ENCODE data around the gene EPS15. TPM values are rescaled to one million over a fixed set of nuclear protein-coding genes. Genes with fewer than 3 reads are reported as not detected.

The EPS15 gene
- total and polyA plus RNA-seq, 2 of the 8 experiments (the other 6 are each of a cell fraction or from before 2014, with no cell fraction given) = 15.9 to 57.2 TPM

- POLR2A ChIA-PET (ENCODE audit: partially characterized antibody) = no interaction called here
- H3K79me1 ChIP-seq (ENCODE audit: low read depth, low read length) = no peaks in the 10 kb centered on the region
- CTCF ChIA-PET (ENCODE audit: partially characterized antibody) = interaction anchor here (0.9 to 1.3 kb wide), 2 partner anchors 9 to 13 kb away, joined by 3 to 4 read pairs; no protein-coding TSS in a partner anchor
- no peak overlapping the region for H2AFZ ChIP-seq (ENCODE audit: low read length)
- H2BK15ac ChIP-seq (ENCODE audit: low read length) = no peak overlapping the region
- H3K27ac ChIP-seq (ENCODE audit: low read depth, low read length) = no peak overlapping the region
- no peaks in the 10 kb centered on the region for H3K36me3 ChIP-seq (ENCODE audit: control insufficient read depth in 2 of 4, insufficient read depth in 4 of 4, low read length in 3 of 4)
- TF ChIP-seq CREB1 (IDR thresholded peaks at IDR 0.05) = no peak
- TF ChIP-seq, protein P1, sequence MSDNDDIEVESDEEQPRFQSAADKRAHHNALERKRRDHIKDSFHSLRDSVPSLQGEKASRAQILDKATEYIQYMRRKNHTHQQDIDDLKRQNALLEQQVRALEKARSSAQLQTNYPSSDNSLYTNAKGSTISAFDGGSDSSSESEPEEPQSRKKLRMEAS (IDR thresholded peaks at IDR 0.05) = no peak
- TF ChIP-seq POU5F1 (IDR thresholded peaks at IDR 0.05; ENCODE audit: low read depth, low read length) = no peak
- no peak for TF ChIP-seq HDAC6 (IDR thresholded peaks at IDR 0.05; ENCODE audit: low read depth, low read length)
- TF ChIP-seq PHF8 (conservative IDR thresholded peaks at IDR 0.05; ENCODE audit: low read depth, low read length) = no peak
- TF ChIP-seq CEBPB (IDR thresholded peaks at IDR 0.05; ENCODE audit: low read depth, low read length) = no peak
- H3K9ac ChIP-seq (replicated peaks in 1 of 4; ENCODE audit: extremely low read depth in 1 of 4, low read depth in 3 of 4, low read length in 3 of 4) = no peak overlapping the region
- no peak overlapping the region for H2BK5ac ChIP-seq (ENCODE audit: low read depth, low read length)
- H3K56ac ChIP-seq (replicated peaks; ENCODE audit: insufficient read length, low read depth, low read length) = no peak overlapping the region
- H3K27me3 ChIP-seq (replicated peaks in 1 of 4; ENCODE audit: control insufficient read depth in 3 of 4, extremely low read depth in 1 of 4, insufficient read depth in 3 of 4, low read length in 3 of 4) = no peaks in the 10 kb centered on the region
- 84% methylated on average over 8 of the region's 8 CpGs; no CpG with 5 or more reads in 1 of the 2 experiments for WGBS, 2 experiments (ENCODE audit: extremely low coverage in 1 of 2, insufficient coverage in 1 of 2, insufficient read length in 1 of 2, insufficient replicate concordance in 2 of 2, low coverage in 1 of 2, low lambda C conversion rate in 2 of 2, missing lambda C conversion rate in 1 of 2)
- H3K4me3 ChIP-seq (ENCODE audit: extremely low read depth in 1 of 4, insufficient read depth in 2 of 4, low read depth in 3 of 4, low read length in 4 of 4) = no peak overlapping the region
- H3K23ac ChIP-seq (ENCODE audit: insufficient read length) = no peak overlapping the region
- no peak overlapping the region for H4K8ac ChIP-seq (ENCODE audit: extremely low read depth, insufficient read depth, low read length)
- H4K20me1 ChIP-seq (replicated peaks in 1 of 2; ENCODE audit: control insufficient read depth in 1 of 2, insufficient read depth in 2 of 2, low read length in 2 of 2) = no peaks in the 10 kb centered on the region
- H3K79me2 ChIP-seq (ENCODE audit: control insufficient read depth in 1 of 2, insufficient read depth in 2 of 2, low read length in 2 of 2) = no peaks in the 10 kb centered on the region; a peak in 1 of 4 replicates
- H4K91ac ChIP-seq (replicated peaks; ENCODE audit: insufficient read length, low read length) = no peak overlapping the region
- no peak overlapping the region for H3K4me2 ChIP-seq (ENCODE audit: insufficient read depth in 1 of 2, low read depth in 2 of 2, low read length in 2 of 2)
- H3K4me1 ChIP-seq (replicated peaks in 1 of 4; ENCODE audit: control insufficient read depth in 3 of 4, insufficient read depth in 4 of 4, low read length in 3 of 4) = peaks cover 0 to 6% (median under 1%) of the 10 kb centered on the region in 4 experiments; a peak in 3 of 7 replicates
- no peak overlapping the region for H4K5ac ChIP-seq (ENCODE audit: insufficient read length, low read depth, low read length)
- H3K23me2 ChIP-seq (ENCODE audit: low read depth, low read length) = no peaks in the 10 kb centered on the region
- no peak overlapping the region for H3K4ac ChIP-seq (replicated peaks; ENCODE audit: insufficient read length, low read depth, low read length)
- H3K14ac ChIP-seq (ENCODE audit: insufficient read length) = no peak overlapping the region
- H2BK120ac ChIP-seq (replicated peaks; ENCODE audit: low read depth, low read length) = no peak overlapping the region
- FAIRE-seq (no peak), DNase-seq (ENCODE audit: low read depth in 1 of 2, low spot score in 2 of 2) (no peak)
- no peaks in the 10 kb centered on the region for H3K9me3 ChIP-seq (ENCODE audit: insufficient read depth in 2 of 2, low read depth in 1 of 2, low read length in 1 of 2)
- no peak overlapping the region; the same call in 1 of the 2 replicates for H2AK5ac ChIP-seq (ENCODE audit: low read depth, low read length)
- no peak overlapping the region for H2BK20ac ChIP-seq (ENCODE audit: low read length)
- no peak overlapping the region for H2BK12ac ChIP-seq (ENCODE audit: low read depth, low read length)
- H3K18ac ChIP-seq (ENCODE audit: extremely low read depth, low read length) = no peak overlapping the region
These were observed 209.8 kb downstream of the EPS15 start for GRCh38 chr1:51309291-51309690.

All from H1 (cell line).